ENCODE results near the gene SLC38A1.

SLC38A1 gene

DNA sequence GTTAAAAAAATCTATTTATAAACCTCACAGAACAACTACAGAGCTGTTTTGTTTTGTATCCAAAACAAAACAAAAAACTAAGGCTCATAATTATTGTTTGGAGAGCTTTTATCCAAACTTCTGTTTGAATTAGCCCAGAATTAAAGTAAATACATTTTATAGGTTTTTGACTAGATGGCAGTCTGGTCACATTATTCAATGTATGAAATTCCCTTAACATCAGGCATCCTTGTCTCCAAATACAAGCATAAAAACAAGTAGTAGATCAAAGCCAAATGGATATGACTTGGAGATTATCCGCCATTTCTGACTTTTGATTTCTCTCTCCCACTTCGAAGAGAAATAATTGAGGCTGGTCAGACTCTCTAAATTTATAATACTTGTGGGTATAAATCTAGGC is 63.5 kb downstream of the SLC38A1 start:
- no peak overlapping the region for H2AFZ ChIP-seq (ENCODE audit: low read depth, low read length)
- H3K36me3 ChIP-seq (ENCODE audit: insufficient read depth, low read length): peaks cover 7% of the 10 kb centered on the region; the same call in 1 of the 2 replicates
- peaks cover 8% of the 10 kb centered on the region for H3K4me1 ChIP-seq (ENCODE audit: insufficient read depth, low read length)
- no peak overlapping the region for H3K27ac ChIP-seq (ENCODE audit: low read length)
- H3K9ac ChIP-seq (ENCODE audit: low read depth, low read length): no peak overlapping the region
- H3K4me3 ChIP-seq (ENCODE audit: low read depth in 1 of 2, low read length in 2 of 2): no peak overlapping the region
- no peaks in the 10 kb centered on the region for H3K27me3 ChIP-seq (ENCODE audit: insufficient read depth, low read length, poor library complexity)
- H3K9me3 ChIP-seq (ENCODE audit: insufficient read depth, low read length, severe bottlenecking): no peaks in the 10 kb centered on the region
- ATAC-seq (ENCODE audit: insufficient read depth, low read depth) (no peak), DNase-seq (no peak)
- H4K20me1 ChIP-seq (ENCODE audit: insufficient read depth, low read length): no peaks in the 10 kb centered on the region
- H3K79me2 ChIP-seq (ENCODE audit: insufficient read depth, low read length): no peaks in the 10 kb centered on the region
- no peak for TF ChIP-seq EZH2 (IDR thresholded peaks at IDR 0.05; ENCODE audit: borderline replicate concordance, low read depth, low read length, severe bottlenecking)
- TF ChIP-seq, protein P1, sequence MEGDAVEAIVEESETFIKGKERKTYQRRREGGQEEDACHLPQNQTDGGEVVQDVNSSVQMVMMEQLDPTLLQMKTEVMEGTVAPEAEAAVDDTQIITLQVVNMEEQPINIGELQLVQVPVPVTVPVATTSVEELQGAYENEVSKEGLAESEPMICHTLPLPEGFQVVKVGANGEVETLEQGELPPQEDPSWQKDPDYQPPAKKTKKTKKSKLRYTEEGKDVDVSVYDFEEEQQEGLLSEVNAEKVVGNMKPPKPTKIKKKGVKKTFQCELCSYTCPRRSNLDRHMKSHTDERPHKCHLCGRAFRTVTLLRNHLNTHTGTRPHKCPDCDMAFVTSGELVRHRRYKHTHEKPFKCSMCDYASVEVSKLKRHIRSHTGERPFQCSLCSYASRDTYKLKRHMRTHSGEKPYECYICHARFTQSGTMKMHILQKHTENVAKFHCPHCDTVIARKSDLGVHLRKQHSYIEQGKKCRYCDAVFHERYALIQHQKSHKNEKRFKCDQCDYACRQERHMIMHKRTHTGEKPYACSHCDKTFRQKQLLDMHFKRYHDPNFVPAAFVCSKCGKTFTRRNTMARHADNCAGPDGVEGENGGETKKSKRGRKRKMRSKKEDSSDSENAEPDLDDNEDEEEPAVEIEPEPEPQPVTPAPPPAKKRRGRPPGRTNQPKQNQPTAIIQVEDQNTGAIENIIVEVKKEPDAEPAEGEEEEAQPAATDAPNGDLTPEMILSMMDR (IDR thresholded peaks at IDR 0.05; ENCODE audit: borderline replicate concordance, extremely low read depth, low read length, poor library complexity, severe bottlenecking): no peak
- no peak overlapping the region for H3K4me2 ChIP-seq (ENCODE audit: insufficient read depth, low read length)

DNA sequence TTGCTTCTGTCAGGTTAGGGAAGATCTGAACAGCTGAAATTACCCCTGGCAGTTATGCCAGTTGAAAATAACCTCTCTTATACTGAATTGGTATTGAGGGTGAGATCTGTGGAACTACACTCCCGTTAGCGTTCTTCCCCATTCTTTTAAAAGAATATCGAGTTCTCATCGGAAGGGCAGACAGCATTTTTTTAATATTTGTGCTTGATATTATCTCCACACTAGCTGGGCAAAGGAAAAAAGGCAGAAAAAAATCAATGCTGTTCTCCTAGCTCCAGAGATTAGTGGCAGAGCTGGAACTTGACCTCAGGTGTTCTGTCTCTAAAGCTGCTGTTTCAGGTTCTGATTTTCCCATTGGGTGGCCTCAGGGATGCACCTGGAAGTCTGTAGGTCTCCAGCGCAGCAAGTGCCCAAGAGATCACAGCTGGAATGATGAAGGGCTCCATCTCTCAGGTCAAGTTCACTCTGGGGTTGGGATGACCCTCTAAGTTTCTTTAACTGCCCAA is 67.5 kb downstream of the SLC38A1 start:
- H3K9me3 ChIP-seq (ENCODE audit: insufficient read depth, low read length, severe bottlenecking): no peaks in the 10 kb centered on the region
- no peak overlapping the region for H2AFZ ChIP-seq (ENCODE audit: low read depth, low read length)
- no peaks in the 10 kb centered on the region for H3K27me3 ChIP-seq (ENCODE audit: insufficient read depth, low read length, poor library complexity)
- no peak for TF ChIP-seq EZH2 (IDR thresholded peaks at IDR 0.05; ENCODE audit: borderline replicate concordance, low read depth, low read length, severe bottlenecking)
- TF ChIP-seq, protein P1 (IDR thresholded peaks at IDR 0.05; ENCODE audit: borderline replicate concordance, extremely low read depth, low read length, poor library complexity, severe bottlenecking): no peak
- no peak overlapping the region for H3K4me2 ChIP-seq (ENCODE audit: insufficient read depth, low read length)
- H3K9ac ChIP-seq (ENCODE audit: low read depth, low read length): no peak overlapping the region
- peaks cover 22% of the 10 kb centered on the region; the same call in 1 of the 2 replicates for H3K36me3 ChIP-seq (ENCODE audit: insufficient read depth, low read length)
- peaks cover 21% of the 10 kb centered on the region for H3K4me1 ChIP-seq (ENCODE audit: insufficient read depth, low read length)
- H3K79me2 ChIP-seq (ENCODE audit: insufficient read depth, low read length): no peaks in the 10 kb centered on the region
- H4K20me1 ChIP-seq (ENCODE audit: insufficient read depth, low read length): no peaks in the 10 kb centered on the region
- no peak overlapping the region for H3K4me3 ChIP-seq (ENCODE audit: low read depth in 1 of 2, low read length in 2 of 2)
- H3K27ac ChIP-seq (ENCODE audit: low read length): no peak overlapping the region
- DNase-seq (no peak), ATAC-seq (ENCODE audit: insufficient read depth, low read depth) (no peak)

- Histone ChIP-seq H3K79me2 (ENCODE audit: insufficient read depth, low read length) (no peaks in the 10 kb centered on the region), H3K4me2 (ENCODE audit: insufficient read depth, low read length) (no peak overlapping the region), H3K27ac (ENCODE audit: low read length) (no peak overlapping the region), H3K4me3 (ENCODE audit: low read depth in 1 of 2, low read length in 2 of 2) (no peak overlapping the region), H3K27me3 (ENCODE audit: insufficient read depth, low read length, poor library complexity) (no peaks in the 10 kb centered on the region), H3K9ac (ENCODE audit: low read depth, low read length) (no peak overlapping the region), H3K36me3 (ENCODE audit: insufficient read depth, low read length) (peaks cover 30% of the 10 kb centered on the region), H3K9me3 (ENCODE audit: insufficient read depth, low read length, severe bottlenecking) (no peaks in the 10 kb centered on the region), H4K20me1 (ENCODE audit: insufficient read depth, low read length) (no peaks in the 10 kb centered on the region), H3K4me1 (ENCODE audit: insufficient read depth, low read length) (peaks cover 21% of the 10 kb centered on the region), H2AFZ (ENCODE audit: low read depth, low read length) (no peak overlapping the region)
- ATAC-seq (ENCODE audit: insufficient read depth, low read depth) (no peak), DNase-seq (no peak)
- no peak for TF ChIP-seq EZH2 (IDR thresholded peaks at IDR 0.05; ENCODE audit: borderline replicate concordance, low read depth, low read length, severe bottlenecking)
- TF ChIP-seq, protein P1 (IDR thresholded peaks at IDR 0.05; ENCODE audit: borderline replicate concordance, extremely low read depth, low read length, poor library complexity, severe bottlenecking): no peak
Observed at GRCh38 chr12:46200551-46200950, 68.3 kb downstream of the SLC38A1 start.
